Activated CD8-positive, alpha-beta T cell treated with anti-CD3 and anti-CD28 coated beads for 36 hours (primary cell): ENCODE data around the gene MTF2. TPM values are rescaled to one million over a fixed set of nuclear protein-coding genes. Genes with fewer than 3 reads are reported as not detected.
A peak's percentile ranks its signal among the peaks of the same experiment; 100 is the strongest.

Experiments used
- ATAC-seq: fragments of 200-7000 bp; cut with Tn5 transposase; one replicate; pipeline ENCODE4 v1.10.0; 2021; ENCODE audit warnings: mild to moderate bottlenecking, moderate library complexity
- CTCF ChIA-PET: fragments of 350-600 bp; sonication (Branson Sonifier 250); formaldehyde crosslinking; loops from one replicate; lab custom pipeline; 2021; ENCODE audit warnings: antibody characterized with exemption; lab: Charles Lee
- POLR2A ChIA-PET: fragments of 350-600 bp; sonication (Branson Sonifier 250); formaldehyde crosslinking; loops from one replicate; lab custom pipeline; 2021; ENCODE audit warnings: antibody characterized with exemption; lab: Charles Lee
- DNase-seq: peaks from one replicate; pipeline ENCODE4 v3.0.0-alpha.2; 2020
- H3K27ac Mint-ChIP-seq: one replicate; pipeline ENCODE4 v1.8.0; 2021; ENCODE audit warnings: mild to moderate bottlenecking, mixed read lengths
- H3K27me3 Mint-ChIP-seq: one replicate; pipeline ENCODE4 v1.8.0; 2021; ENCODE audit warnings: mixed read lengths
- H3K36me3 Mint-ChIP-seq: one replicate; pipeline ENCODE4 v1.8.0; 2021; ENCODE audit warnings: low read depth, mixed read lengths
- H3K4me1 Mint-ChIP-seq: one replicate; pipeline ENCODE4 v1.8.0; 2021; ENCODE audit warnings: low read depth, mixed read lengths
- H3K4me3 Mint-ChIP-seq: one replicate; pipeline ENCODE4 v1.8.0; 2021; ENCODE audit warnings: mild to moderate bottlenecking, moderate library complexity, mixed read lengths
- H3K9me3 Mint-ChIP-seq: one replicate; pipeline ENCODE4 v1.8.0; 2021; ENCODE audit warnings: mixed read lengths
- intact Hi-C: fragments of 100-400 bp; cut with micrococcal nuclease; formaldehyde crosslinking; loops from one replicate; pipeline ENCODE4 v1.10.0; 2022
- total RNA-seq, 2 experiments: library from RNA; stranded (reverse); gene quantifications; one replicate each; pipeline ENCODE4 v1.2.3, GENCODE V29; 2021
- TF ChIP-seq, protein P1 (sequence below): fragments of 200-600 bp; IDR thresholded peaks from one replicate; pipeline ENCODE4 v1.8.0; 2022; ENCODE audit warnings: antibody characterized with exemption, mild to moderate bottlenecking

MTF2 gene
- total RNA-seq, 2 experiments from 2014 or later = 65.0 to 70.9 TPM

DNA sequence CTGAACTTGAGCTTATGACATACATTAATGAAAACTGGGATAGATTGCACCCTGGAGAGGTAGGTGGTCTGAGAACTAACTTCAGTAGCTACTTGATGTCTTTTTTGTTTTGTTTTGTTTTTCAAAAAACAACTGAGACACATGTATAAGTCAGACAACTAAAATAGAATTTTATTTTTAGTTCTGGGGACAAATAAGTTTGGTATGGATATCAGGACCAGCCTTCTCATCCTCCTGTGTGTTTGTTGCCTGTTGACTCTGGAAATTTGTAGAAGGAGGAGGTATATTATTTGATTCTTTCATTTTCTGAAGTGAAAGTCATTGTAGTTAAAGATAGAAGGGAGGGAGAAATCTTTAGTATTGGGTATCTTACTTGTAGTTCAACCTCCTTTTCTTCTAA lies 41.5 kb downstream of the MTF2 start:
- Mint-ChIP-seq H3K27ac (peak overlapping the region; percentile 5), H3K9me3 (no peaks in the 10 kb centered on the region), H3K36me3 (peaks cover 26% of the 10 kb centered on the region), H3K4me1 (no peaks in the 10 kb centered on the region), H3K4me3 (no peak overlapping the region), H3K27me3 (no peaks in the 10 kb centered on the region)
- ATAC-seq (no peak), DNase-seq (no peak)
- POLR2A ChIA-PET = no interaction called here
- CTCF ChIA-PET = interaction anchor here (0.6 kb wide), 1 partner anchor 184 kb away, joined by 3 read pairs; no protein-coding TSS in a partner anchor
- TF ChIP-seq, protein P1, sequence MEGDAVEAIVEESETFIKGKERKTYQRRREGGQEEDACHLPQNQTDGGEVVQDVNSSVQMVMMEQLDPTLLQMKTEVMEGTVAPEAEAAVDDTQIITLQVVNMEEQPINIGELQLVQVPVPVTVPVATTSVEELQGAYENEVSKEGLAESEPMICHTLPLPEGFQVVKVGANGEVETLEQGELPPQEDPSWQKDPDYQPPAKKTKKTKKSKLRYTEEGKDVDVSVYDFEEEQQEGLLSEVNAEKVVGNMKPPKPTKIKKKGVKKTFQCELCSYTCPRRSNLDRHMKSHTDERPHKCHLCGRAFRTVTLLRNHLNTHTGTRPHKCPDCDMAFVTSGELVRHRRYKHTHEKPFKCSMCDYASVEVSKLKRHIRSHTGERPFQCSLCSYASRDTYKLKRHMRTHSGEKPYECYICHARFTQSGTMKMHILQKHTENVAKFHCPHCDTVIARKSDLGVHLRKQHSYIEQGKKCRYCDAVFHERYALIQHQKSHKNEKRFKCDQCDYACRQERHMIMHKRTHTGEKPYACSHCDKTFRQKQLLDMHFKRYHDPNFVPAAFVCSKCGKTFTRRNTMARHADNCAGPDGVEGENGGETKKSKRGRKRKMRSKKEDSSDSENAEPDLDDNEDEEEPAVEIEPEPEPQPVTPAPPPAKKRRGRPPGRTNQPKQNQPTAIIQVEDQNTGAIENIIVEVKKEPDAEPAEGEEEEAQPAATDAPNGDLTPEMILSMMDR = no peak
- intact Hi-C loops = no loop called here

DNA sequence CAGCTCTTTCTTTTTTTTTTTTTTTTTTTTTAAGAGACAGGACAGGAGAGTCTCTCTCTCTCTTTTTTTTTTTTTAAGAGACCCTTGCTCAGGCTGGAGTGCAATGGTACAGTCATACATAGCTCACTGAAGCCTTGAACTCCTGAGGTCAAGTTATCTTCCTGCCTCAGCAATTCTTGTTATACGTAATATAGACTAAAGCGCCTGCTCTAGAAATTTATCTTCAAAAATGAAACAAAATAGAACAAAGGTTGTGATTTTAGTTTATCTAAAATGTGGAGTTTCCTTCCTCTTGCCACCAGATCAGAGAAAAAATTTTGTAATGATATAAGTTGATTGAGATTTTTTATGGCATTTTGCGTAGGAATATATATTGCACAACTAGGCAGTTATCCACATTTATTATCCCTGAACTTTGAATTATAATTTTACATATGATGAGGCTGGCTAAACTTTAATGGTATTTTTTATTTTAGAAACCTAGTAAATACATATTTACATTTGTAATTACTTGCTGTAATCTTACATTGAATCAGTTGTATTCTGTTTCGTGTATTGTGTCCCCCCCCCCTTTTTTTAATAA lies 44.2 kb downstream of the MTF2 start:
- H3K9me3 Mint-ChIP-seq = no peaks in the 10 kb centered on the region
- intact Hi-C loops = no loop called here
- no peak overlapping the region for H3K27ac Mint-ChIP-seq
- DNase-seq (no peak), ATAC-seq (no peak)
- H3K4me3 Mint-ChIP-seq = no peak overlapping the region
- ChIA-PET CTCF (no interaction called here), POLR2A (no interaction called here)
- TF ChIP-seq, protein P1 = no peak
- H3K27me3 Mint-ChIP-seq = no peaks in the 10 kb centered on the region
- H3K36me3 Mint-ChIP-seq = peaks cover 21% of the 10 kb centered on the region
- no peaks in the 10 kb centered on the region for H3K4me1 Mint-ChIP-seq

DNA sequence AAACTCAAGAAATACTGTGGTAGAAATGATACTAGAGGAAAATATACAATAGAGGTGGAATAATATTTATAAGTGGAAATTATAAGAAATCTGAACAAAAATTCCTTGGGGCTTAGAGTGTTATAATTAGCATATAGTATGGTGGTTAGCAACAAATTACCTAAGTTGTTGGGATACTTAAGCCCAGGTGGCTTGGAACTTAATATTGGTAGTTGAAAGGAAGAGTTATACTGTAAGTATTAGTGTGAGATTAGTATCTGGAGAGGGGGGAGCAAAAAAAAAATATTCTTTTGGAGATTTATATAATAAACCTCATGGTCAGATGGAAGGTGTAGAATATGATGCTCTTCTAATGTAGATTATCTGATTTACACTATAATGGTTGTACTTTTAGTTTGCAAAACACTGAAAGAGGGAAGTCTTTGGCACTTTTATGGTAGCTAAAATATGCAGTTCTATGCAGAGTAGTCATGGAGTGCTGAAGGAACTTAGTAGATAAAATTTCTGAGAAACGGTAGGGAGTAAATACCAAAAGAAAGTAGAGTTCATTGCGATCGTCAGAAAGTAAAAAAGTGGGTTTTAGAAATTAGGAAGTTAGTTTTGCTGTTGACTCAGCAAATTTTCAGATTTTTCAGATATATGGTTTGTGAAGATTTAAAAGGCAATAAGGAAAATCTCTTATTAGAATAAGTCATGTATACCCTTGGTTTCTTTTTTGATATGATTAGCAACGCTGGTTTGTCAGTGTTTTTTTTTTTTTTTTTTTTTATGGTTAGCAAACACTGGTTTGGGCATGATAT lies 45.7 kb downstream of the MTF2 start:
- no peak overlapping the region for H3K27ac Mint-ChIP-seq
- ChIA-PET POLR2A (interaction anchor here (0.7 kb wide), 1 partner anchor 38 kb away, joined by 3 read pairs; no protein-coding TSS in a partner anchor), CTCF (interaction anchor here (1.0 kb wide), 1 partner anchor 131 kb away, joined by 4 read pairs; no protein-coding TSS in a partner anchor)
- H3K36me3 Mint-ChIP-seq = peaks cover 17% of the 10 kb centered on the region
- intact Hi-C loops = no loop called here
- ATAC-seq = no peak
- H3K27me3 Mint-ChIP-seq = no peaks in the 10 kb centered on the region
- H3K4me3 Mint-ChIP-seq = no peak overlapping the region
- no peak for DNase-seq
- TF ChIP-seq, protein P1 = no peak
- no peaks in the 10 kb centered on the region for H3K9me3 Mint-ChIP-seq
- H3K4me1 Mint-ChIP-seq = no peaks in the 10 kb centered on the region

DNA sequence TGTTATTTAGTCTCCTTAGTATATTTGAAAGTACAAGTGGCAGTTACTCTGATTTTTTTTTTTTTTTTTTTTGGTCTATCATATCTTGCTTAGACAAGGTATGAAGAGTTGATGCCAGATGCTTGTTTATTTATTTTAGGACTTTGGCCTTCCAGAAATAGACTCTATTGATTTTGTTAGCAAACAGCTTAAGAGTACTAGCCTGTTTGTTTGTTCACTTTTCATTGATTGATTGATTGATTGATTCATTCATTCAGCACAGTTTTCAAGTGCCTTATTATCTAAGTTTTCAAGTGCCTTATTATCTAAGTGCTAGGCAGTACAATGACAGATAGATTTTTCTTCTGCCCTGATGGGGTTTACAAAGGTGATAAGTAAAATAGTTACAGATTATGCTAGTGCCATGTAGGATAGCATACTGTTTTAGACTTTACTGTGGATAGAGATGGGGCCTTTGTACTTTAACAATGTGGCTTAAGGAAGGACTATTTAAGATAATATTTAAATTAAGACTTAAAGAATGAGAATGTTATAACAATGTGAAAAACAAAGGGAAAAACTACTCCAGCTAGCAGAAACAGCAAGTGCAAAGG lies 50.5 kb downstream of the MTF2 start:
- Mint-ChIP-seq H3K9me3 (no peaks in the 10 kb centered on the region), H3K27ac (no peak overlapping the region), H3K27me3 (no peaks in the 10 kb centered on the region), H3K36me3 (peaks cover 9% of the 10 kb centered on the region), H3K4me3 (no peak overlapping the region), H3K4me1 (no peaks in the 10 kb centered on the region)
- TF ChIP-seq, protein P1 = no peak
- no peak for DNase-seq
- ChIA-PET CTCF (no interaction called here), POLR2A (no interaction called here)
- intact Hi-C loops = no loop called here
- ATAC-seq = no peak
